Peyer's patch (tissue), 4 donors: Measurements from ENCODE around the gene SMTN.

Experiments used
- POLR2A ChIP-seq, 2 donors: fragments of 450-650 bp; IDR thresholded peaks; one replicate each; pipeline ENCODE4 v1.5.1; 2017; ENCODE audit warnings: antibody characterized with exemption in 2 of 2, mild to moderate bottlenecking in 2 of 2, moderate library complexity in 2 of 2
- TF ChIP-seq, protein P1 (sequence below), 6 experiments: fragments of 450-650 bp in 4 of 6; fragments of 200-600 bp in 2 of 6; sonication (generic) in 1 of 6; IDR thresholded peaks; one replicate each; pipeline ENCODE4 v1.5.1; 2017 to 2019; ENCODE audit warnings: antibody characterized with exemption in 6 of 6, mild to moderate bottlenecking in 3 of 6, moderate library complexity in 1 of 6

GRCh38 chr22:31130873-31131272 is 49.8 kb downstream of the SMTN start:
- TF ChIP-seq, protein P1, sequence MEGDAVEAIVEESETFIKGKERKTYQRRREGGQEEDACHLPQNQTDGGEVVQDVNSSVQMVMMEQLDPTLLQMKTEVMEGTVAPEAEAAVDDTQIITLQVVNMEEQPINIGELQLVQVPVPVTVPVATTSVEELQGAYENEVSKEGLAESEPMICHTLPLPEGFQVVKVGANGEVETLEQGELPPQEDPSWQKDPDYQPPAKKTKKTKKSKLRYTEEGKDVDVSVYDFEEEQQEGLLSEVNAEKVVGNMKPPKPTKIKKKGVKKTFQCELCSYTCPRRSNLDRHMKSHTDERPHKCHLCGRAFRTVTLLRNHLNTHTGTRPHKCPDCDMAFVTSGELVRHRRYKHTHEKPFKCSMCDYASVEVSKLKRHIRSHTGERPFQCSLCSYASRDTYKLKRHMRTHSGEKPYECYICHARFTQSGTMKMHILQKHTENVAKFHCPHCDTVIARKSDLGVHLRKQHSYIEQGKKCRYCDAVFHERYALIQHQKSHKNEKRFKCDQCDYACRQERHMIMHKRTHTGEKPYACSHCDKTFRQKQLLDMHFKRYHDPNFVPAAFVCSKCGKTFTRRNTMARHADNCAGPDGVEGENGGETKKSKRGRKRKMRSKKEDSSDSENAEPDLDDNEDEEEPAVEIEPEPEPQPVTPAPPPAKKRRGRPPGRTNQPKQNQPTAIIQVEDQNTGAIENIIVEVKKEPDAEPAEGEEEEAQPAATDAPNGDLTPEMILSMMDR (IDR thresholded peaks at IDR 0.05) = no peak
- no peak for TF ChIP-seq POLR2A (IDR thresholded peaks at IDR 0.05)
